ENCODE results near the gene HOXD8.
A peak's percentile ranks its signal among the peaks of the same experiment; 100 is the strongest.

HOXD8 gene

GRCh38 chr2:176103742-176104315 is 25.7 kb upstream of the HOXD8 start:
- DNase-seq (ENCODE audit: low spot score), result no peak

GRCh38 chr2:176104316-176105077 is 25.0 kb upstream of the HOXD8 start:
- peak; percentile 65 for DNase-seq (ENCODE audit: low spot score)

GRCh38 chr2:176105078-176105729 is 24.3 kb upstream of the HOXD8 start:
- peak; percentile 61 for DNase-seq (ENCODE audit: low spot score)

- DNase-seq (ENCODE audit: low spot score), result peak; percentile 22
Measured at GRCh38 chr2:176105730-176106580, 23.6 kb upstream of the HOXD8 start.

GRCh38 chr2:176106581-176107539 is 22.6 kb upstream of the HOXD8 start, which contains the start of gene HOXD11:
Gene HOXD11, plus strand, starts transcription at chr2:176107280. Its CDS starts 76 bp downstream, at chr2:176107356.
- peak; percentile 61 for DNase-seq (ENCODE audit: low spot score)

GRCh38 chr2:176107731-176108181 is 21.7 kb upstream of the HOXD8 start:
- DNase-seq (ENCODE audit: low spot score), result no peak

- no peak for DNase-seq (ENCODE audit: low spot score)
Measured at GRCh38 chr2:176109192-176109901, 20.2 kb upstream of the HOXD8 start.

- DNase-seq (ENCODE audit: low spot score), result no peak
Measured at GRCh38 chr2:176109946-176110345, 19.6 kb upstream of the HOXD8 start.

- no peak for DNase-seq (ENCODE audit: low spot score)
Measured at GRCh38 chr2:176110415-176111308, 18.8 kb upstream of the HOXD8 start.

GRCh38 chr2:176111309-176111663 is 18.2 kb upstream of the HOXD8 start:
- DNase-seq (ENCODE audit: low spot score), result peak; percentile 45

GRCh38 chr2:176111846-176112374 is 17.6 kb upstream of the HOXD8 start:
- no peak for DNase-seq (ENCODE audit: low spot score)

- no peak for DNase-seq (ENCODE audit: low spot score)
Measured at GRCh38 chr2:176112375-176113302, 16.9 kb upstream of the HOXD8 start.

GRCh38 chr2:176114120-176114929 is 15.2 kb upstream of the HOXD8 start:
- DNase-seq (ENCODE audit: low spot score), result no peak

- no peak for DNase-seq (ENCODE audit: low spot score)
Measured at GRCh38 chr2:176114930-176115625, 14.4 kb upstream of the HOXD8 start.

- DNase-seq (ENCODE audit: low spot score), result peak; percentile 86
Measured at GRCh38 chr2:176115883-176116813, 13.4 kb upstream of the HOXD8 start, which contains the start of gene HOXD10. Gene HOXD10, plus strand, starts transcription at chr2:176116778. Its CDS starts 56 bp downstream, at chr2:176116834.
